GM12872 (cell line): ENCODE measurements around the gene SAXO1.

Experiments used
- CTCF ChIP-seq: IDR thresholded peaks from 3 replicates; pipeline ENCODE4 v1.5.1; 2011; ENCODE audit warnings: low read depth, mild to moderate bottlenecking, low read length, moderate library complexity; ENCODE audit not compliant: insufficient read depth

Gene SAXO1

GRCh38 chr9:18928711-18929110, 104.3 kb downstream of the SAXO1 start:
- TF ChIP-seq CTCF, result no peak

GRCh38 chr9:18926513-18926912, 106.5 kb downstream of the SAXO1 start:
- no peak for TF ChIP-seq CTCF

GRCh38 chr9:18925880-18926279, 107.1 kb downstream of the SAXO1 start:
- no peak for TF ChIP-seq CTCF

GRCh38 chr9:18923671-18924430, 109.2 kb downstream of the SAXO1 start:
- TF ChIP-seq CTCF, result no peak

- TF ChIP-seq CTCF, result no peak
These were observed 109.8 kb downstream of the SAXO1 start for GRCh38 chr9:18923167-18923566.

GRCh38 chr9:18922161-18922885, 110.7 kb downstream of the SAXO1 start:
- no peak for TF ChIP-seq CTCF

- no peak for TF ChIP-seq CTCF
These were observed 111.5 kb downstream of the SAXO1 start for GRCh38 chr9:18921366-18922075.
